Left lung (tissue), 10 donors: Measurements from ENCODE around the gene ANKRD13A. TPM values are rescaled to one million over a fixed set of nuclear protein-coding genes. Genes with fewer than 3 reads are reported as not detected.

Experiments
- ATAC-seq: fragments of 200-7000 bp; cut with Tn5 transposase; one replicate; pipeline ENCODE4 v1.9.1; 2020; ENCODE audit warnings: moderate library complexity
- DNase-seq, 4 donors: peaks; one replicate each; pipeline ENCODE4 v3.0.0-alpha.2; 2013 to 2020
- H3K27ac ChIP-seq, 2 donors: fragments of 200-600 bp; sonication (generic) in 1 of 2; one replicate each; pipeline versions ENCODE4 v1.5.0 to v1.8.0; 2020 to 2021
- H3K27me3 ChIP-seq, 2 donors: fragments of 200-600 bp; sonication (generic) in 1 of 2; one replicate each; pipeline versions ENCODE4 v1.5.0 to v1.8.0; 2020 to 2021
- H3K36me3 ChIP-seq, 2 donors: fragments of 200-600 bp; sonication (generic) in 1 of 2; one replicate each; pipeline versions ENCODE4 v1.5.0 to v1.8.0; 2020 to 2021
- H3K4me1 ChIP-seq, 2 donors: fragments of 200-600 bp; one replicate each; pipeline ENCODE4 v1.8.0; 2021
- H3K4me3 ChIP-seq, 2 donors: fragments of 200-600 bp; sonication (generic) in 1 of 2; one replicate each; pipeline versions ENCODE4 v1.5.0 to v1.8.0; 2020 to 2021; ENCODE audit warnings: mild to moderate bottlenecking in 1 of 2
- H3K9me3 ChIP-seq, 2 donors: fragments of 200-600 bp; sonication (generic) in 1 of 2; one replicate each; pipeline versions ENCODE4 v1.5.0 to v1.8.0; 2020 to 2021
- CTCF ChIP-seq, 2 donors: fragments of 200-600 bp; sonication (generic) in 1 of 2; IDR thresholded peaks; one replicate each; pipeline versions ENCODE4 v1.5.0 to v1.8.0; 2021; ENCODE audit warnings: antibody characterized with exemption in 2 of 2
- intact Hi-C, 2 donors: fragments of 100-400 bp; cut with DNase I; formaldehyde crosslinking; loops; one replicate each; pipeline versions ENCODE4 v1.11.2 to v1.14.2; 2022
- polyA plus RNA-seq, 6 donors: library from polyadenylated mRNA; unstranded; fragments of 120-200 nt; gene quantifications; one replicate each; pipeline ENCODE4 v1.2.1, GENCODE V29; 2013; ENCODE audit not compliant: insufficient read length in 6 of 6
- total RNA-seq, 2 donors: library from RNA; stranded (reverse); fragmentation: NEBNext Ultra II Directional; extraction: Animal tissue kit (Norgen Biotek cat#: 25700); gene quantifications; one replicate each; pipeline ENCODE4 v1.2.1, GENCODE V29; 2021
- donor health status: DM: no; HTN: yes; CAD: no.
- donor health status: DM: no; HTN: no; CAD: no.

Gene ANKRD13A
- total and polyA plus RNA-seq, 8 donors: 38.3 to 69.9 (median 43.3) TPM

DNA sequence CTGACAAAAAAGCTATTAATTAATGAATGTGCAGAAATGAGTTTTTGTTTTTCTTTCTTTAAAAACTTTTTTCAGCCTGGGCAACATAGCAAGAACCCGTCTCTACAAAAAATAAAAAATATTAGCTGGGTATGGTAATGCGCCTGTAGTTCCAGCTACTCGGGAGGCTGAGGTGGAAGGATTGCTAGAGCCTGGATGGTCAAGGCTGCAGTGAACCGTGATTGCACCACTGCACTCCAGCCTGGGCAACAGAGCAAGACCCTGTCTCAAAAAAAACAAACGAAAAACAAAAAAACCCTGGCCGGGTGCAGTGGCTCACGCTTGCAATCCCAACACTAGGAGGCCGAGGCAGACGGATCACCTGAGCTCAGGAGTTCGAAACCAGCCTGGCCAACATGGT, 11.0 kb upstream of the ANKRD13A start:
- Histone ChIP-seq H3K4me1 (peaks cover 0 to 9% of the 10 kb centered on the region in 2 donors), H3K36me3 (peaks cover 0 to 83% of the 10 kb centered on the region in 2 donors), H3K9me3 (no peaks in the 10 kb centered on the region), H3K27me3 (no peaks in the 10 kb centered on the region), H3K27ac (no peak overlapping the region), H3K4me3 (no peak overlapping the region)
- DNase-seq (no peak), ATAC-seq (no peak)
- intact Hi-C loops: no loop called here
- TF ChIP-seq CTCF (IDR thresholded peaks at IDR 0.05): no peak

DNA sequence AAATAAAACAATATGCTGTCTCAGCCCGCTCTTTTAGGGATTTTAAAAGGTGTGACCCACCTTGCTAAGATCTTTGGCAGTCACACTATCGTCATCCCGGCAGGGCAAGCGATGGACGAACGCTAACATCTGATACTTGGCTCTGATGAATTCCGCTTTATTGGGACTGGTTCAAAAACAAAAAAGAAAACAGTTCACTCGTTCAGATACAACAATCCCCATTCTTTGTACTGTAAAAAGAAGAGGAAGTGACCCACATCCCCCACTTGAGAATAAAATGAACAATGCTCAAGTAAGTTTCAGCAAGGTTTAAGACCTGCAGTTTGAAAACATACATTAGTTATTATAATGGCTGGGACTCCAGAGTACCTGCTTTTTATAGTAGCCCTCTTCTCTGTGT, 10.3 kb upstream of the ANKRD13A start:
- ATAC-seq (no peak), DNase-seq (no peak)
- H3K9me3 ChIP-seq: no peaks in the 10 kb centered on the region
- no peak overlapping the region for H3K27ac ChIP-seq
- H3K4me3 ChIP-seq: no peak overlapping the region
- no peaks in the 10 kb centered on the region for H3K27me3 ChIP-seq
- H3K36me3 ChIP-seq: peaks cover 0 to 77% of the 10 kb centered on the region in 2 donors
- no peak for TF ChIP-seq CTCF (IDR thresholded peaks at IDR 0.05)
- intact Hi-C loops: no loop called here
- H3K4me1 ChIP-seq: peaks cover 0 to 15% of the 10 kb centered on the region in 2 donors

DNA sequence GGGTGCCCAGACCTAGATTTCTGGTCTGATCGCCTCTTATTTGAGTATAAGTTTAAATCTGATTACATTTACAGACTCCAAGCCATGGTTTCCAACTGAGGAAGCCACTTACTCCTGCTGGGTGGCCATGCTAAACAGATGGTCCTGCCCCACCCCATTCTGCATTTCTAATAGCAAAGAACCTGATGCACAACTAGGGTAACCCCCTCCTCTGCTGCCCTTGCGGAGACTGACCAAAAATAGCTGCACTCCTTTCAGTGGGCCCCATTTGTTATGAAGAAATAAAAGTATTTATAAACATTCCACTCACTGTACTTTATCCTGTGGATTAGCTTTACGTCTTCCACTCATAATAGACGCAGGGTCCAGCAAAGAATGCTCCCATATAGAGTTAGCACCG, 9.8 kb upstream of the ANKRD13A start:
- peaks cover 0 to 72% of the 10 kb centered on the region in 2 donors for H3K36me3 ChIP-seq
- no peak overlapping the region for H3K4me3 ChIP-seq
- intact Hi-C loops: no loop called here
- DNase-seq (no peak), ATAC-seq (no peak)
- H3K27me3 ChIP-seq: no peaks in the 10 kb centered on the region
- no peak for TF ChIP-seq CTCF (IDR thresholded peaks at IDR 0.05)
- peaks cover 3 to 20% of the 10 kb centered on the region in 2 donors for H3K4me1 ChIP-seq
- H3K9me3 ChIP-seq: no peaks in the 10 kb centered on the region
- H3K27ac ChIP-seq: no peak overlapping the region

GRCh38 chr12:109991586-109991985, 7.6 kb upstream of the ANKRD13A start:
- intact Hi-C loops: no loop called here
- Histone ChIP-seq H3K4me3 (no peak overlapping the region), H3K27me3 (no peaks in the 10 kb centered on the region), H3K4me1 (peaks cover 7 to 32% of the 10 kb centered on the region in 2 donors), H3K9me3 (no peaks in the 10 kb centered on the region), H3K27ac (no peak overlapping the region), H3K36me3 (peaks cover 0 to 51% of the 10 kb centered on the region in 2 donors)
- no peak for TF ChIP-seq CTCF (IDR thresholded peaks at IDR 0.05)
- DNase-seq (no peak), ATAC-seq (no peak)

DNA sequence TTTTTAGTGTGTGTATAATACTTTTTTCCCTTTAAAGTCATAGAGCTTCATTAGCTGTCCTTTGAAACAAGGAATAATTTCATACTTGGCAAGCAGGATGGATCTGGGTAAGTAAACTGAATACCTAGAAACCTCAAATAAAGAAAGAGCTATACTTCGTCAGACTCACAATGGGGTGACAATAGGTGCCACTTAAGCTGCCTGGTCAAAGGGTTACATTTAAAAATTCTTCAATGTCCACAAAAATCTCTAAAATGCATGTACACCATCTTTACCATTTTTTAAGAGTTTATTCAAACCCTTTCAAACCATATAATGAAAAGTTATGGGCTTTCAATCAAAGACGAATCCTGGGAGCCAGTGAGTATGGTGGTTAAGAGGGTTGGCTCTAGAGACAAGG, 6.1 kb upstream of the ANKRD13A start:
- DNase-seq: no peak
- Histone ChIP-seq H3K9me3 (no peaks in the 10 kb centered on the region), H3K27ac (no peak overlapping the region), H3K27me3 (no peaks in the 10 kb centered on the region), H3K4me3 (no peak overlapping the region), H3K36me3 (peaks cover 0 to 36% of the 10 kb centered on the region in 2 donors), H3K4me1 (peaks cover 8 to 45% of the 10 kb centered on the region in 2 donors)
- intact Hi-C loops: no loop called here
- no peak for ATAC-seq
- TF ChIP-seq CTCF (IDR thresholded peaks at IDR 0.05): no peak
